Endodermal cell (in vitro differentiated cells): Measurements from ENCODE around the gene VDR. TPM values are rescaled to one million over a fixed set of nuclear protein-coding genes. Genes with fewer than 3 reads are reported as not detected.

Experiments used
- DNase-seq: peaks from one replicate; pipeline ENCODE4 v3.0.0-alpha.2; 2017
- H3K27ac ChIP-seq: 2 replicates; pipeline ENCODE4 v1.5.1; 2013; ENCODE audit warnings: mild to moderate bottlenecking, low read depth, low read length, moderate library complexity
- H3K27me3 ChIP-seq: 2 replicates; pipeline ENCODE4 v1.6.1; 2013; ENCODE audit warnings: mild to moderate bottlenecking, low read length, moderate library complexity; ENCODE audit not compliant: insufficient read depth, control insufficient read depth, poor library complexity, severe bottlenecking
- H3K36me3 ChIP-seq: 2 replicates; pipeline ENCODE4 v1.7.0; 2013; ENCODE audit warnings: mild to moderate bottlenecking, low read length, moderate library complexity; ENCODE audit not compliant: control insufficient read depth, insufficient read depth
- H3K4me1 ChIP-seq: one replicate; pipeline ENCODE4 v1.7.0; 2013; ENCODE audit warnings: low read length; ENCODE audit not compliant: control insufficient read depth, insufficient read depth
- H3K4me3 ChIP-seq: 2 replicates; pipeline ENCODE4 v1.5.1; 2013; ENCODE audit warnings: mild to moderate bottlenecking, low read length, moderate library complexity
- H3K9ac ChIP-seq: 2 replicates; pipeline ENCODE4 v1.6.1; 2013; ENCODE audit warnings: mild to moderate bottlenecking, low read length, moderate library complexity; ENCODE audit not compliant: poor library complexity, severe bottlenecking; ENCODE audit errors: extremely low read depth
- H3K9me3 ChIP-seq: 2 replicates; pipeline ENCODE4 v1.6.1; 2013; ENCODE audit warnings: mild to moderate bottlenecking, low read length, moderate library complexity; ENCODE audit not compliant: control insufficient read depth
- H3K27ac Mint-ChIP-seq: 2 replicates; pipeline ENCODE4 v1.8.0; 2020; ENCODE audit warnings: mixed read lengths
- H3K27me3 Mint-ChIP-seq: 2 replicates; pipeline ENCODE4 v1.8.0; 2021; ENCODE audit warnings: mild to moderate bottlenecking, mixed read lengths; ENCODE audit not compliant: insufficient read depth
- H3K36me3 Mint-ChIP-seq: 2 replicates; pipeline ENCODE4 v1.8.0; 2020; ENCODE audit warnings: low read depth, mixed read lengths
- H3K4me1 Mint-ChIP-seq: 2 replicates; pipeline ENCODE4 v1.8.0; 2020; ENCODE audit warnings: mixed read lengths
- H3K4me3 Mint-ChIP-seq: 2 replicates; pipeline ENCODE4 v1.8.0; 2020; ENCODE audit warnings: mild to moderate bottlenecking, moderate library complexity, mixed read lengths
- H3K9me3 Mint-ChIP-seq: 2 replicates; pipeline ENCODE4 v1.8.0; 2020; ENCODE audit warnings: mild to moderate bottlenecking, mixed read lengths
- WGBS, 2 experiments: methylation state at CpG; one replicate each; pipeline versions ENCODE4 v1.1.5 to v1.1.7; 2013; ENCODE audit warnings: missing lambda C conversion rate in 2 of 2, mixed read lengths in 1 of 2; ENCODE audit not compliant: insufficient coverage in 1 of 2, insufficient read length in 1 of 2; 5-methylcytosine and 5-hydroxymethylcytosine counted together
- total RNA-seq, 2 donors: library from RNA; stranded (reverse); fragmentation: NEBNext Ultra II Directional in 1 of 2; extraction: Animal tissue kit (Norgen Biotek cat#: 25700) in 1 of 2; gene quantifications; 2 replicates in 1 of 2; 3 replicates in 1 of 2; pipeline ENCODE4 v1.2.1, GENCODE V29; 2021
- TF ChIP-seq, protein P1 (sequence below): fragments of 200-600 bp; sonication (generic); conservative IDR thresholded peaks from 2 replicates; pipeline ENCODE4 v1.5.0; 2021; ENCODE audit warnings: antibody characterized with exemption, mild to moderate bottlenecking

VDR gene
- total RNA-seq, 2 donors from 2014 or later: 0.04 TPM; not detected in 1

DNA sequence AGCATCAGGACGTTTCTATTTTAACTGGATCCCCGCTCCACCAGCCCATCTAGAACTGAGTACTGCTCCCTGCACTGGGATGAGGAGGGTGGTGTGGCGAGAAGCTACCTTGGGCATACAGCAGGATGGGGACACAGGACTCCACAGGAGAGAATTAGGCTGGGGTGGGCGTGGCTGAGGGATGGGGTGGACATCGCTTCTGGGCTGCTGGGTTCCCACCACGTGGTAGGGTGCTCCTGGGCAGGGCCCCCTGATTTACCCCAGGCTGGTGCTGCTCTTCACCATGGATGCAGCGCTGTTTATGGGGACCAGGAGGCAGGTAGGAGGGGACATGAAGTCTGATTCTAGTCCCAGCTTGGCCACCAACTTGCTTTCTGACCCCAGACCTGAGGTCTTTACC lies 41.9 kb downstream of the VDR start:
- 92 to 93% methylated on average over 4 to 7 of the region's 7 CpGs for WGBS, 2 experiments
- TF ChIP-seq, protein P1, sequence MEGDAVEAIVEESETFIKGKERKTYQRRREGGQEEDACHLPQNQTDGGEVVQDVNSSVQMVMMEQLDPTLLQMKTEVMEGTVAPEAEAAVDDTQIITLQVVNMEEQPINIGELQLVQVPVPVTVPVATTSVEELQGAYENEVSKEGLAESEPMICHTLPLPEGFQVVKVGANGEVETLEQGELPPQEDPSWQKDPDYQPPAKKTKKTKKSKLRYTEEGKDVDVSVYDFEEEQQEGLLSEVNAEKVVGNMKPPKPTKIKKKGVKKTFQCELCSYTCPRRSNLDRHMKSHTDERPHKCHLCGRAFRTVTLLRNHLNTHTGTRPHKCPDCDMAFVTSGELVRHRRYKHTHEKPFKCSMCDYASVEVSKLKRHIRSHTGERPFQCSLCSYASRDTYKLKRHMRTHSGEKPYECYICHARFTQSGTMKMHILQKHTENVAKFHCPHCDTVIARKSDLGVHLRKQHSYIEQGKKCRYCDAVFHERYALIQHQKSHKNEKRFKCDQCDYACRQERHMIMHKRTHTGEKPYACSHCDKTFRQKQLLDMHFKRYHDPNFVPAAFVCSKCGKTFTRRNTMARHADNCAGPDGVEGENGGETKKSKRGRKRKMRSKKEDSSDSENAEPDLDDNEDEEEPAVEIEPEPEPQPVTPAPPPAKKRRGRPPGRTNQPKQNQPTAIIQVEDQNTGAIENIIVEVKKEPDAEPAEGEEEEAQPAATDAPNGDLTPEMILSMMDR: no peak
- no peak overlapping the region for H3K27ac ChIP-seq
- H3K36me3 ChIP-seq: no peaks in the 10 kb centered on the region
- no peaks in the 10 kb centered on the region for H3K4me1 ChIP-seq
- H3K27me3 ChIP-seq: no peaks in the 10 kb centered on the region
- no peak overlapping the region for H3K9ac ChIP-seq
- no peak overlapping the region for H3K4me3 ChIP-seq
- Mint-ChIP-seq H3K27me3 (peaks cover 9% of the 10 kb centered on the region), H3K4me1 (no peaks in the 10 kb centered on the region), H3K27ac (no peak overlapping the region), H3K4me3 (no peak overlapping the region), H3K9me3 (no peaks in the 10 kb centered on the region), H3K36me3 (no peaks in the 10 kb centered on the region)
- H3K9me3 ChIP-seq: no peaks in the 10 kb centered on the region
- peak; percentile 36 for DNase-seq

DNA sequence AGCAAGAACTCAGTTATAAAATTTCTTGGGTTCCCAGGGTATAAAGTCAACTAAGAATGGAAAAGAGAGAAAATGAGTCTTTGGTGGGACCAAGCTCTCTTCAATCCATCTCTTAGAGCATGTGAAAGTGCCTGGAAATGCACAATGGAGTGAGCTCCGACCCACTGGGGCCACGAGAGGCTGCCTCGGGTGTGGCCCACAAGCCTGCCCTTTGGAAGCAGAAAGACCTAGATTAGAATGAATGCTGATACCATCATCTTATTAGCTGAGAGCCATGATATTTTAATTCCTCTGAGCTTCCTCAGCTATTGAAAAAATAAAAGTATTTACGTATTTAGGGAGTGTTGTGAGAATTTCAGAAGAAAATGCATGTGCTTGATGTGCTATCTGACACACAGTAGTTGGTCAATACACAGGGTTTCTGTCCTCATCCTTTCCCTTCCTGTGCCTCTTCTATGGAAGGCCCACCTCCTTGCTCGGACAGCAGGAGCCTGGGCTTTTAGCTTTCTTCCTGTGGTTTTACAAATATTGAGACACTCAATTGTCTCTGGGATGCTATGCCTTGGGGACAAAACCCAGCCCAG lies 42.5 kb downstream of the VDR start:
- DNase-seq: peak; percentile 29
- H3K4me3 ChIP-seq: no peak overlapping the region
- no peak overlapping the region for H3K27ac Mint-ChIP-seq
- no peaks in the 10 kb centered on the region for H3K36me3 ChIP-seq
- no peaks in the 10 kb centered on the region for H3K4me1 ChIP-seq
- no peaks in the 10 kb centered on the region for H3K9me3 Mint-ChIP-seq
- H3K4me1 Mint-ChIP-seq: no peaks in the 10 kb centered on the region
- no peak overlapping the region for H3K4me3 Mint-ChIP-seq
- H3K27me3 Mint-ChIP-seq: peaks cover 9% of the 10 kb centered on the region
- TF ChIP-seq, protein P1: no peak
- WGBS, 2 experiments: 83 to 84% methylated on average over 2 to 5 of the region's 5 CpGs
- no peaks in the 10 kb centered on the region for H3K36me3 Mint-ChIP-seq
- no peaks in the 10 kb centered on the region for H3K9me3 ChIP-seq
- no peak overlapping the region for H3K9ac ChIP-seq
- H3K27me3 ChIP-seq: no peaks in the 10 kb centered on the region
- no peak overlapping the region for H3K27ac ChIP-seq

DNA sequence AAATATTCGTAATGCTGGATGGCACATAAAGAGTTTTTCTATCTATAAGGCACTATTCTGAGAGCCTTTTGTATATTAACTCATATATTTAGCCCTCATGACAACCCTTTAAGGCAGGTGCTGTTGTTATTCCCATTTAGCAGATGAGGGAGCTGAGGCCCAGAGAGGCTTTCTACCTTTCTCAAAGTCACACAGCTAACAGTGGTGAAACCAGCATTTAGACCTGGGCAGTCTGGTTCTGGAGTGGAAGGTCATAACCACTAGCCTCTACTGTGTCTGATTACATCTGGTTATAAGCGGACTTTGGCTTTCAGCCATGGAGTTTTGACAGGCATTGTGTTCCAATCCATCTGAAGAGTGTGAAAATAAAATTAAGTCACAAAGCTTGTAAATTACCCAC lies 43.9 kb downstream of the VDR start:
- no peaks in the 10 kb centered on the region for H3K36me3 Mint-ChIP-seq
- Histone ChIP-seq H3K27ac (no peak overlapping the region), H3K4me1 (no peaks in the 10 kb centered on the region), H3K9me3 (no peaks in the 10 kb centered on the region), H3K4me3 (no peak overlapping the region), H3K27me3 (no peaks in the 10 kb centered on the region), H3K9ac (no peak overlapping the region), H3K36me3 (no peaks in the 10 kb centered on the region)
- TF ChIP-seq, protein P1: no peak
- H3K4me3 Mint-ChIP-seq: no peak overlapping the region
- 100% methylated on average over 1 of the region's 2 CpGs for WGBS, 2 experiments
- no peak overlapping the region for H3K27ac Mint-ChIP-seq
- DNase-seq: no peak
- peaks cover 9% of the 10 kb centered on the region for H3K27me3 Mint-ChIP-seq
- H3K4me1 Mint-ChIP-seq: no peaks in the 10 kb centered on the region
- no peaks in the 10 kb centered on the region for H3K9me3 Mint-ChIP-seq
